WTC11 (cell line): ENCODE results near the gene BEGAIN. TPM values are rescaled to one million over a fixed set of nuclear protein-coding genes. Genes with fewer than 3 reads are reported as not detected.

ENCODE experiments used
- AR ChIP-seq: fragments of 250-450 bp; sonication (Bioruptor Pico); IDR thresholded peaks from 2 replicates; pipeline ENCODE4 v1.9.0; 2021; ENCODE audit warnings: mild to moderate bottlenecking
- ATF3 ChIP-seq: sonication (generic); formaldehyde crosslinking; conservative IDR thresholded peaks from 2 replicates; pipeline ENCODE4 v1.8.1; 2022; ENCODE audit warnings: mild to moderate bottlenecking, missing genetic modification reagents
- CREB1 ChIP-seq: sonication (generic); formaldehyde crosslinking; IDR thresholded peaks from 2 replicates; pipeline ENCODE4 v1.8.0; 2023; ENCODE audit warnings: mild to moderate bottlenecking, missing genetic modification reagents
- CREM ChIP-seq: sonication (generic); formaldehyde crosslinking; IDR thresholded peaks from 2 replicates; pipeline ENCODE4 v1.8.1; 2022; ENCODE audit warnings: mild to moderate bottlenecking, missing genetic modification reagents, moderate library complexity
- E2F1 ChIP-seq: sonication (generic); formaldehyde crosslinking; IDR thresholded peaks from 2 replicates; pipeline ENCODE4 v1.8.0; 2022; ENCODE audit warnings: mild to moderate bottlenecking, missing genetic modification reagents
- E2F5 ChIP-seq: sonication (generic); formaldehyde crosslinking; IDR thresholded peaks from 2 replicates; pipeline ENCODE4 v1.8.1; 2022; ENCODE audit warnings: mild to moderate bottlenecking, moderate library complexity, missing genetic modification reagents
- JUN ChIP-seq: sonication (generic); formaldehyde crosslinking; IDR thresholded peaks from 2 replicates; pipeline ENCODE4 v1.8.0; 2023; ENCODE audit warnings: mild to moderate bottlenecking, missing genetic modification reagents
- PRDM15 ChIP-seq: sonication (generic); formaldehyde crosslinking; IDR thresholded peaks from 2 replicates; pipeline ENCODE4 v1.8.0; 2022; ENCODE audit warnings: missing genetic modification reagents
- TEAD4 ChIP-seq: sonication (generic); formaldehyde crosslinking; IDR thresholded peaks from 2 replicates; pipeline ENCODE4 v1.8.0; 2022; ENCODE audit warnings: mild to moderate bottlenecking, missing genetic modification reagents
- ZMAT4 ChIP-seq: fragments of 250-450 bp; sonication (Bioruptor Pico); IDR thresholded peaks from 2 replicates; pipeline ENCODE4 v1.9.0; 2021; ENCODE audit warnings: mild to moderate bottlenecking
- ZNF281 ChIP-seq: sonication (generic); formaldehyde crosslinking; IDR thresholded peaks from 2 replicates; pipeline ENCODE4 v1.8.0; 2023; ENCODE audit warnings: mild to moderate bottlenecking, missing genetic modification reagents
- total RNA-seq: library from RNA; stranded (reverse); gene quantifications from 3 replicates; pipeline ENCODE4 v1.2.3, GENCODE V29; 2021

Gene BEGAIN
- total RNA-seq, 1 experiment from 2014 or later, result 1.3 TPM

- TF ChIP-seq E2F1 (no peak), ATF3 (CRISPR knock-in tag) (no peak), ZNF281 (no peak), TEAD4 (CRISPR knock-in tag) (no peak), PRDM15 (CRISPR knock-in tag) (no peak), E2F5 (CRISPR knock-in tag) (no peak), CREM (CRISPR knock-in tag) (no peak), ZMAT4 (no peak), AR (no peak), CREB1 (CRISPR knock-in tag) (no peak), JUN (CRISPR knock-in tag) (no peak)
Observed at GRCh38 chr14:100581228-100582145, 5.7 kb downstream of the BEGAIN start (continued).
